ENCODE results near the gene CORO1A.

Gene CORO1A

GRCh38 chr16:30186444-30186781 is 3.0 kb downstream of the CORO1A start:
- Histone ChIP-seq H3K4me3 (ENCODE audit: low read depth in 1 of 2, low read length in 2 of 2) (peak overlapping the region in 1 of 2 experiments; percentile 93; a peak in 2 of 4 replicates), H3K79me2 (ENCODE audit: insufficient read depth, low read length) (peaks cover 47% of the 10 kb centered on the region), H3K27me3 (ENCODE audit: insufficient read depth, low read length, poor library complexity) (no peaks in the 10 kb centered on the region), H3K9ac (ENCODE audit: low read depth, low read length) (peak overlapping the region; percentile 89), H4K20me1 (ENCODE audit: insufficient read depth, low read length) (peaks cover 26% of the 10 kb centered on the region), H3K4me1 (ENCODE audit: insufficient read depth, low read length) (peaks cover 50% of the 10 kb centered on the region), H3K4me2 (ENCODE audit: insufficient read depth, low read length) (peak overlapping the region; percentile 90), H2AFZ (ENCODE audit: low read depth, low read length) (no peak overlapping the region), H3K36me3 (ENCODE audit: insufficient read depth, low read length) (peaks cover 41% of the 10 kb centered on the region), H3K27ac (ENCODE audit: low read length) (peak overlapping the region; percentile 97), H3K9me3 (ENCODE audit: insufficient read depth, low read length, severe bottlenecking) (no peaks in the 10 kb centered on the region)
- DNase-seq (no peak), ATAC-seq (ENCODE audit: insufficient read depth, low read depth) (no peak)
- no peak for TF ChIP-seq EZH2 (IDR thresholded peaks at IDR 0.05; ENCODE audit: borderline replicate concordance, low read depth, low read length, severe bottlenecking)
- no peak for TF ChIP-seq CTCF (IDR thresholded peaks at IDR 0.05; ENCODE audit: borderline replicate concordance, extremely low read depth, low read length, poor library complexity, severe bottlenecking)

GRCh38 chr16:30186782-30187555 is 3.6 kb downstream of the CORO1A start:
- H4K20me1 ChIP-seq (ENCODE audit: insufficient read depth, low read length), result peaks cover 26% of the 10 kb centered on the region
- H2AFZ ChIP-seq (ENCODE audit: low read depth, low read length), result no peak overlapping the region
- peaks cover 47% of the 10 kb centered on the region for H3K79me2 ChIP-seq (ENCODE audit: insufficient read depth, low read length)
- peak overlapping the region; percentile 90 for H3K4me2 ChIP-seq (ENCODE audit: insufficient read depth, low read length)
- ATAC-seq (ENCODE audit: insufficient read depth, low read depth), result no peak
- no peaks in the 10 kb centered on the region for H3K27me3 ChIP-seq (ENCODE audit: insufficient read depth, low read length, poor library complexity)
- peak; percentile 63 for DNase-seq
- peaks cover 41% of the 10 kb centered on the region for H3K36me3 ChIP-seq (ENCODE audit: insufficient read depth, low read length)
- peak overlapping the region in 1 of 2 experiments; percentile 93; a peak in 1 of 4 replicates for H3K4me3 ChIP-seq (ENCODE audit: low read depth in 1 of 2, low read length in 2 of 2)
- H3K4me1 ChIP-seq (ENCODE audit: insufficient read depth, low read length), result peaks cover 50% of the 10 kb centered on the region
- H3K27ac ChIP-seq (ENCODE audit: low read length), result peak overlapping the region; percentile 97
- TF ChIP-seq CTCF (IDR thresholded peaks at IDR 0.05; ENCODE audit: borderline replicate concordance, extremely low read depth, low read length, poor library complexity, severe bottlenecking) (peak; percentile 68), EZH2 (IDR thresholded peaks at IDR 0.05; ENCODE audit: borderline replicate concordance, low read depth, low read length, severe bottlenecking) (no peak)
- no peaks in the 10 kb centered on the region for H3K9me3 ChIP-seq (ENCODE audit: insufficient read depth, low read length, severe bottlenecking)
- H3K9ac ChIP-seq (ENCODE audit: low read depth, low read length), result peak overlapping the region; percentile 89

- Histone ChIP-seq H3K27me3 (ENCODE audit: insufficient read depth, low read length, poor library complexity) (no peaks in the 10 kb centered on the region), H3K4me2 (ENCODE audit: insufficient read depth, low read length) (peak overlapping the region; percentile 90; the same call in 1 of the 2 replicates), H3K4me3 (ENCODE audit: low read depth in 1 of 2, low read length in 2 of 2) (no peak overlapping the region), H3K9me3 (ENCODE audit: insufficient read depth, low read length, severe bottlenecking) (no peaks in the 10 kb centered on the region), H3K9ac (ENCODE audit: low read depth, low read length) (no peak overlapping the region), H3K36me3 (ENCODE audit: insufficient read depth, low read length) (peaks cover 41% of the 10 kb centered on the region), H3K79me2 (ENCODE audit: insufficient read depth, low read length) (peaks cover 47% of the 10 kb centered on the region), H2AFZ (ENCODE audit: low read depth, low read length) (no peak overlapping the region), H3K27ac (ENCODE audit: low read length) (peak overlapping the region; percentile 97; the same call in 1 of the 2 replicates), H3K4me1 (ENCODE audit: insufficient read depth, low read length) (peaks cover 46% of the 10 kb centered on the region), H4K20me1 (ENCODE audit: insufficient read depth, low read length) (peaks cover 26% of the 10 kb centered on the region)
- no peak for DNase-seq
- TF ChIP-seq CTCF (IDR thresholded peaks at IDR 0.05; ENCODE audit: borderline replicate concordance, extremely low read depth, low read length, poor library complexity, severe bottlenecking) (no peak), EZH2 (IDR thresholded peaks at IDR 0.05; ENCODE audit: borderline replicate concordance, low read depth, low read length, severe bottlenecking) (no peak)
- no peak for ATAC-seq (ENCODE audit: insufficient read depth, low read depth)
These were observed 4.1 kb downstream of the CORO1A start for GRCh38 chr16:30187556-30187865.
